Measurements from ENCODE around the gene CISTR.

Gene CISTR

GRCh38 chr12:53761306-53761705 lies 9.5 kb upstream of the CISTR start:
- no peak for DNase-seq

GRCh38 chr12:53759261-53759660 lies 7.5 kb upstream of the CISTR start:
- DNase-seq, result no peak

GRCh38 chr12:53758730-53759103 lies 6.9 kb upstream of the CISTR start:
- no peak for DNase-seq

GRCh38 chr12:53758081-53758729 lies 6.4 kb upstream of the CISTR start:
- DNase-seq, result no peak

- peak; percentile 31 for DNase-seq
Measured at GRCh38 chr12:53757101-53757770, 5.5 kb upstream of the CISTR start.

GRCh38 chr12:53756300-53757100 lies 4.7 kb upstream of the CISTR start:
- DNase-seq, result no peak

- no peak for DNase-seq
Measured at GRCh38 chr12:53755893-53756292, 4.1 kb upstream of the CISTR start.

GRCh38 chr12:53755451-53755891 lies 3.7 kb upstream of the CISTR start:
- no peak for DNase-seq

GRCh38 chr12:53754633-53755264 lies 3.0 kb upstream of the CISTR start:
- no peak for DNase-seq

GRCh38 chr12:53754188-53754585 lies 2.4 kb upstream of the CISTR start:
- no peak for DNase-seq

GRCh38 chr12:53752621-53753020 lies 842 bp upstream of the CISTR start:
- no peak for DNase-seq

GRCh38 chr12:53752192-53752601 lies 418 bp upstream of the CISTR start:
- no peak for DNase-seq

GRCh38 chr12:53750812-53751335 lies 905 bp downstream of the CISTR start:
- DNase-seq, result no peak

- no peak for DNase-seq
Measured at GRCh38 chr12:53749986-53750811, 1.6 kb downstream of the CISTR start.

GRCh38 chr12:53748072-53748840 lies 3.5 kb downstream of the CISTR start:
- no peak for DNase-seq

GRCh38 chr12:53747095-53747494 lies 4.7 kb downstream of the CISTR start:
- no peak for DNase-seq

- peak; percentile 89 for DNase-seq
Measured at GRCh38 chr12:53746592-53747092, 5.1 kb downstream of the CISTR start.

GRCh38 chr12:53744751-53745150 lies 7.0 kb downstream of the CISTR start:
- DNase-seq, result no peak

- DNase-seq, result no peak
Measured at GRCh38 chr12:53744130-53744441, 7.7 kb downstream of the CISTR start.

- DNase-seq, result peak; percentile 46
Measured at GRCh38 chr12:53743266-53744129, 8.3 kb downstream of the CISTR start.

- DNase-seq, result no peak
Measured at GRCh38 chr12:53740130-53740491, 11.7 kb downstream of the CISTR start.

Measured in NCI-H1436 (cell line).